Measurements from ENCODE around the gene KANTR.
A peak's percentile ranks its signal among the peaks of the same experiment; 100 is the strongest.

Gene KANTR

DNA sequence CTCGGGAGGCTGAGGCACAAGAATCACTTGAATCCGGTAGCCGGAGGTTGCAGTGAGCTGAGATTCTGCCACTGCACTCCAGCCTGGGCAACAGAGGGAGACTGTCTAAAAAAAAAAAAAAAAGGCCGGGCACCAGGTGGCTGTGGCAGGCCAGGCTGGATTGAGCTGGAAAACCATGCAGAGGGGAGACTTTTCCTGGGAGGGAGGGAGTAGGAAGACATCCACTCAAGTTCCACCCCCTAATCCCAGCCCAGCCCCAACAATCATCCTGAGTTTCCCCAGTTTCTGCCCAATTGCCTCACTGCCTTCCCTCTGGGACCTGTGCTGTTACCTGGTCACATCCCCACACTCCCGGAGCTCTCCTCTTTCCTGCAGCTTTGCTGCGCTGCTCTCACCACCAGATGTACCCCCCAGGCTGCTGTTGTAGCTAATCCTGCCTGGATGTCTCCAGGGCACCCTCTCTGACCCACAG is 20.8 kb upstream of the KANTR start:
- TF ChIP-seq, protein P1, sequence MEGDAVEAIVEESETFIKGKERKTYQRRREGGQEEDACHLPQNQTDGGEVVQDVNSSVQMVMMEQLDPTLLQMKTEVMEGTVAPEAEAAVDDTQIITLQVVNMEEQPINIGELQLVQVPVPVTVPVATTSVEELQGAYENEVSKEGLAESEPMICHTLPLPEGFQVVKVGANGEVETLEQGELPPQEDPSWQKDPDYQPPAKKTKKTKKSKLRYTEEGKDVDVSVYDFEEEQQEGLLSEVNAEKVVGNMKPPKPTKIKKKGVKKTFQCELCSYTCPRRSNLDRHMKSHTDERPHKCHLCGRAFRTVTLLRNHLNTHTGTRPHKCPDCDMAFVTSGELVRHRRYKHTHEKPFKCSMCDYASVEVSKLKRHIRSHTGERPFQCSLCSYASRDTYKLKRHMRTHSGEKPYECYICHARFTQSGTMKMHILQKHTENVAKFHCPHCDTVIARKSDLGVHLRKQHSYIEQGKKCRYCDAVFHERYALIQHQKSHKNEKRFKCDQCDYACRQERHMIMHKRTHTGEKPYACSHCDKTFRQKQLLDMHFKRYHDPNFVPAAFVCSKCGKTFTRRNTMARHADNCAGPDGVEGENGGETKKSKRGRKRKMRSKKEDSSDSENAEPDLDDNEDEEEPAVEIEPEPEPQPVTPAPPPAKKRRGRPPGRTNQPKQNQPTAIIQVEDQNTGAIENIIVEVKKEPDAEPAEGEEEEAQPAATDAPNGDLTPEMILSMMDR (IDR thresholded peaks at IDR 0.05), result no peak
- peak overlapping the region; percentile 82 for H3K27ac ChIP-seq

DNA sequence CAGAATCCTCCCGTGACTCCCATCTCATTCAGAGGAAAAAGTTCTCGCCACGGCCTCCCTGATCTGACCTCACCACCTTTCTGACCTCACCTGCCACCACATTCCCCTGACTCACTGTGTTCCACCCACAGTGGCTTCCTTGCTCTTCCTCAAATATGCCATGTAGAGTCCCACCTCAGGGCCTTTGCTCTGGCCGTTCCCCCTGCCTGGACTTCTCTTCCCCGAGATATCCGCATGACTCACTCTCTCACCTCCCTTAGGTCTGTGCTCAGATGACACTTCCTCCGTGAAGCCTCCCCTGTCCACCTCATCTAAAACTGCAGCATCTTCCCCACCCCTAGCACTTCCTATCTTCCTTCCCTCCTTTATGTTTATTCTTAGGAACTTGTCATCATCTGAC is 18.9 kb upstream of the KANTR start:
- H3K27ac ChIP-seq, result peak overlapping the region; percentile 22; the same call in 1 of the 2 replicates
- no peak for TF ChIP-seq ZFX (IDR thresholded peaks at IDR 0.05; ENCODE audit: borderline replicate concordance)
- TF ChIP-seq, protein P1 (IDR thresholded peaks at IDR 0.05), result no peak

DNA sequence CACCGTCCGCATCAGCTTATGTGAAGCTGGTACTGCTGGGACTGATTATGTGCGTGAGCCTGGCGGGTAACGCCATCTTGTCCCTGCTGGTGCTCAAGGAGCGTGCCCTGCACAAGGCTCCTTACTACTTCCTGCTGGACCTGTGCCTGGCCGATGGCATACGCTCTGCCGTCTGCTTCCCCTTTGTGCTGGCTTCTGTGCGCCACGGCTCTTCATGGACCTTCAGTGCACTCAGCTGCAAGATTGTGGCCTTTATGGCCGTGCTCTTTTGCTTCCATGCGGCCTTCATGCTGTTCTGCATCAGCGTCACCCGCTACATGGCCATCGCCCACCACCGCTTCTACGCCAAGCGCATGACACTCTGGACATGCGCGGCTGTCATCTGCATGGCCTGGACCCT is 17.3 kb upstream of the KANTR start:
- no peak for TF ChIP-seq ZFX (IDR thresholded peaks at IDR 0.05; ENCODE audit: borderline replicate concordance)
- TF ChIP-seq, protein P1 (IDR thresholded peaks at IDR 0.05), result no peak
- no peak overlapping the region for H3K27ac ChIP-seq

DNA sequence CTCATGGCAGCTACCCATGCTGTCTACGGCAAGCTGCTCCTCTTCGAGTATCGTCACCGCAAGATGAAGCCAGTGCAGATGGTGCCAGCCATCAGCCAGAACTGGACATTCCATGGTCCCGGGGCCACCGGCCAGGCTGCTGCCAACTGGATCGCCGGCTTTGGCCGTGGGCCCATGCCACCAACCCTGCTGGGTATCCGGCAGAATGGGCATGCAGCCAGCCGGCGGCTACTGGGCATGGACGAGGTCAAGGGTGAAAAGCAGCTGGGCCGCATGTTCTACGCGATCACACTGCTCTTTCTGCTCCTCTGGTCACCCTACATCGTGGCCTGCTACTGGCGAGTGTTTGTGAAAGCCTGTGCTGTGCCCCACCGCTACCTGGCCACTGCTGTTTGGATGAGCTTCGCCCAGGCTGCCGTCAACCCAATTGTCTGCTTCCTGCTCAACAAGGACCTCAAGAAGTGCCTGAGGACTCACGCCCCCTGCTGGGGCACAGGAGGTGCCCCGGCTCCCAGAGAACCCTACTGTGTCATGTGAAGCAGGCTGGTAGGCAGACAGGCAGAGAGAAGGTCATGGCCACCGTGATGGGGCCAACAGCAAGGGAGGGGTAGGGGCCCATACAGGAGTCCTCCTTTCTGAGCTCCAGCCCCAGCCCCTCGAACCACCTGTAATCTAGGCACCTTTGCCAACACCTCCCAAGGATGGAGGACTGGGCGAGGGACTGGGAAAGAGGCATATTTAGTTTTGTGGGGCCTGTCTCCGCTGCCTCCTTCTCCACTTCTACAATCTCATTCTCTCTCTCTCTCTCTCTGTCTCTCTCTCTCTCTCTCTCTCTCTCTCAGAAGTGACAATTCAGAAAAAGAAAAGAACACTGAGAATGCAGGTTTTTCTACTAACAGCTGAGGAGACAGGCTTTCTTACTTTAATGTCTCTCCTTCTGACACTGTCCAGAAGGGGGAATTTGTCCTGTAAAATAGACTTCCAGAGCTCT is 16.4 kb upstream of the KANTR start:
- TF ChIP-seq, protein P1 (IDR thresholded peaks at IDR 0.05), result no peak
- no peak for TF ChIP-seq ZFX (IDR thresholded peaks at IDR 0.05; ENCODE audit: borderline replicate concordance)
- no peak overlapping the region for H3K27ac ChIP-seq

DNA sequence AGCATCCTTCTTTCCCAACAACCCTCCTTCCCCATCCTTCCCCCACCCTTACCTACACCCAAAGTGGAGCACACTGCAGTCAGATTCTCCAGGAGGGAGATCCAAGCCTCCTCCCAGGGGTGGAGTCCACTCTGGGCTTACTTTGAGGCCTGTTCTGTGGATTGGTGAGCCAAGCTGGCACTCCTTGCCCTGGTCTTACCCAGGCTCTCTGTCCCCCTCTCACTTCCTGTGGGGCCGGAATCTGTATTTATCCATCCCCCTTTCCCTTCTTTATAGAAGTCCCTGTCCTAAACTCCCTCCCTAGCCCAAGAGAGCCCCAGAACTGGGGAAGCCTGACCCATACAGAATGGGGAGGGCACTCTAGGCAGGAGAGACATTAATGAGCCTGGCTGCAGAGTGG is 15.0 kb upstream of the KANTR start:
- H3K27ac ChIP-seq, result no peak overlapping the region
- TF ChIP-seq ZFX (IDR thresholded peaks at IDR 0.05; ENCODE audit: borderline replicate concordance), result no peak
- TF ChIP-seq, protein P1 (IDR thresholded peaks at IDR 0.05), result no peak

DNA sequence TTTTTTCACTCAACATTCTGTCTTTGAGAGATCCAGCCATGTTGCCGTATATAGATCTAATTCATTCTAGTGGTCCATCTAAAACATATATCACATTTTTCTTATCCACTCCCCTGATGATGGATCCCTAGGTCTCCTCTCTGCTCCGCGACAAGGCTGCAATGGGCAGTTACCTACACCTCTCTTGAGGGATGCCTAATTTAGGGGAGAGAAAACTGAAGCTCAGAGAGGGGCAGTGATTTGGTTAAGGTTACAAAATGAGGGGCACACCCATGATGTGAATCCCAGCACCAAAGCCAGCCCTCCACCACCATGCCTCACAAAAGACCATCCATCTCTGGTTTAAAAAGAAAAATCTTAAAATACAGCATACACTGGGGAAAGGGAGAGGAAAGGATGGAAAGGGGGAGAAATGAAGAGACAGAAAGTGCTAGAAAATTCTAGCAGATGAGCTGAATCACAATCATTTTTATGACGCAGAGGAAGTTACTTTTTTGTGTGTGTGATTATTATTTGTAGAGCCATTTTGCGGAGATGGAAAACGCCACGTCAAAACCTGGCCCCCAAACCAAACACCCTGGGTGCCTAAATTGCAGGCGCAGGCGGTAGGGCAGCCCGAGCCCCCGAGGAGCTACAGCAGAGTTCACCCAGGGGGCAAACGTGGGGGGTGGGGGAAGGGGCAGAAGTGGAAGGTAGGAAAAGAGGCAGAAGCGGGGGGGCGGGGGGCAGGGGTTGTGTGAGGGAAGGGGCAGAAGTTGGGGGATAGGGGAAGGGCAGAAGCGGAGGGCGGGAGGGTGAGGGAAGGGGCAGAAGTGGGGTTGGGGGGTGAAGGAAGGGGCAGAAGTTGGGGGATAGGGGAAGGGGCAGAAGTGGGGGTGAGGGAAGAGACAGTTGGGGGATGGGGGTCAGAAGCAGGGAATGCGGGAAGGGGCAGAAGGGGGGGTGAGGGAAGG is 13.0 kb upstream of the KANTR start:
- TF ChIP-seq, protein P1 (IDR thresholded peaks at IDR 0.05), result no peak
- TF ChIP-seq ZFX (IDR thresholded peaks at IDR 0.05; ENCODE audit: borderline replicate concordance), result no peak
- H3K27ac ChIP-seq, result no peak overlapping the region
